Caco-2 (cell line): Measurements from ENCODE around the gene ABCA13. TPM values are rescaled to one million over a fixed set of nuclear protein-coding genes. Genes with fewer than 3 reads are reported as not detected.

Experiments used
- BruUV-seq: library from RNA; stranded (reverse); fragments of 400-500 nt; replicated peaks from 2 replicates; lab custom pipeline; 2021; lab: Mats Ljungman, UMichigan
- CTCF ChIA-PET: fragments of 300-600 bp; sonication (Branson Sonifier 250); formaldehyde crosslinking; loops from one replicate; lab custom pipeline; 2022; ENCODE audit warnings: antibody characterized with exemption; lab: Charles Lee
- POLR2A ChIA-PET: fragments of 300-600 bp; sonication (Branson Sonifier 250); formaldehyde crosslinking; loops from one replicate; lab custom pipeline; 2022; ENCODE audit warnings: antibody characterized with exemption; lab: Charles Lee
- DNase-seq, 2 experiments: peaks; one replicate each; pipeline versions ENCODE4 v3.0.0 to v3.0.0-alpha.2; 2020 to 2022
- H3K27me3 ChIP-seq: replicated peaks from 2 replicates; pipeline ENCODE4 v1.6.0; 2011; ENCODE audit warnings: low read length; ENCODE audit not compliant: control insufficient read depth, insufficient read depth
- H3K36me3 ChIP-seq: 2 replicates; pipeline ENCODE4 v1.5.1; 2011; ENCODE audit warnings: low read length; ENCODE audit not compliant: control insufficient read depth, insufficient read depth
- H3K4me1 ChIP-seq: fragments of 250-450 bp; sonication (Bioruptor Pico); 2 replicates; pipeline ENCODE4 v1.5.1; 2020; ENCODE audit warnings: mild to moderate bottlenecking
- H3K4me3 ChIP-seq: 2 replicates; pipeline ENCODE4 v1.5.1; 2011; ENCODE audit warnings: low read depth, mild to moderate bottlenecking, control low read depth, low read length
- H3K9me3 ChIP-seq: fragments of 250-450 bp; sonication (Bioruptor Pico); 2 replicates; pipeline ENCODE4 v1.5.1; 2020; ENCODE audit warnings: mild to moderate bottlenecking, moderate library complexity
- H3K27ac Mint-ChIP-seq: one replicate; pipeline ENCODE4 v1.8.0; 2022; ENCODE audit warnings: mixed read lengths; ENCODE audit not compliant: unreplicated experiment
- H3K27me3 Mint-ChIP-seq: one replicate; pipeline ENCODE4 v1.8.0; 2022; ENCODE audit warnings: mixed read lengths; ENCODE audit not compliant: insufficient read depth, unreplicated experiment
- H3K36me3 Mint-ChIP-seq: one replicate; pipeline ENCODE4 v1.8.0; 2022; ENCODE audit warnings: mild to moderate bottlenecking, mixed read lengths; ENCODE audit not compliant: insufficient read depth, unreplicated experiment
- H3K4me1 Mint-ChIP-seq: one replicate; pipeline ENCODE4 v1.8.0; 2022; ENCODE audit warnings: low read depth, mixed read lengths; ENCODE audit not compliant: unreplicated experiment
- H3K4me3 Mint-ChIP-seq: one replicate; pipeline ENCODE4 v1.8.0; 2022; ENCODE audit warnings: mild to moderate bottlenecking, moderate library complexity, mixed read lengths; ENCODE audit not compliant: unreplicated experiment
- H3K9me3 Mint-ChIP-seq: one replicate; pipeline ENCODE4 v1.8.0; 2022; ENCODE audit warnings: mixed read lengths; ENCODE audit not compliant: unreplicated experiment
- intact Hi-C: fragments of 100-400 bp; cut with micrococcal nuclease; formaldehyde crosslinking; loops from one replicate; pipeline ENCODE4 v1.10.0; 2022; ENCODE audit not compliant: unreplicated experiment
- total RNA-seq: library from RNA; stranded (reverse); gene quantifications from 2 replicates; pipeline ENCODE4 v1.2.3, GENCODE V29; 2022
- TF ChIP-seq, protein P1 (sequence below), 2 experiments: fragments of 200-600 bp in 1 of 2; IDR thresholded peaks; 1 replicate in 1 of 2; 2 replicates in 1 of 2; pipeline versions ENCODE4 v1.5.1 to v1.8.0; 2011 to 2022; ENCODE audit warnings: antibody characterized with exemption in 1 of 2, control low read depth in 1 of 2, inconsistent platforms in 1 of 2, low read depth in 1 of 2, low read length in 1 of 2, mild to moderate bottlenecking in 1 of 2, moderate library complexity in 1 of 2; ENCODE audit not compliant: insufficient read depth in 1 of 2, severe bottlenecking in 1 of 2, unreplicated experiment in 1 of 2

Gene ABCA13
- total RNA-seq, 1 experiment from 2014 or later, result 0.07 TPM

DNA sequence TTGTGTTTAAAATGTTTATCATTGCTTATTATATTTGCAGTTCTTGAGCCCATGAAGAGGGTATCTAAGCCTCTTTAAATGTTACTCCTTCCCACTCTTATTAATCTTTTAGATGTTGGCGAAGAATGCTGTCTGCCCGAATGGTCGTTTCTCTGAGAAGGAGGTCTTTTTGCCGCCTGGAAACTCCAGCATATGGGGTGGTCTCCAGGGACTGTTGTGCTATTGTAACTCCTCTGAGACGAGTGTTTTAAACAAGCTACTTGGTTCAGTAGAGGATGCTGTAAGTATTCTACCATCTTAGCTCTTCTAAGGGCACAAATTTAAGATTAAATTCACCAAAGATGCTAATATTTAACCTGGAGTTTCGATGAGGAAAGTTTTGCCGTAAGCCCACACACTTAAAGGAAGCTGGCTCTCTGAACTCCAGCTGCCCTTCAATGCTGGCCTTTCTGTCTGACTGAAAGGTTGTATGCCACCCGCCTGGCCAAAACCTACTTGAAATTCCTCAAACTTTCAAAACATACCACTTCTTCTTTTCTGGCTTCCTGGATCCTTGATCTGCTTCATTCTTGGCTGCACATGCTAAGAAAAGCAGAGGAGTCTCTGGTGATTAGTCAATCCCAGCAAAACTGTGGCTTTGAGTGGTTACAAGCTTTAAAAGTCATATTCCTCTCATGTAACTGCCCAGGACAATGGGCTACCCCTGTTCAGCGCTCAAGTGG lies 74.7 kb downstream of the ABCA13 start:
- no peaks in the 10 kb centered on the region for H3K9me3 ChIP-seq
- no peaks in the 10 kb centered on the region for H3K9me3 Mint-ChIP-seq
- H3K36me3 Mint-ChIP-seq, result no peaks in the 10 kb centered on the region
- no peak for DNase-seq
- intact Hi-C loops, result no loop called here
- no peaks in the 10 kb centered on the region for H3K36me3 ChIP-seq
- ChIA-PET POLR2A (no interaction called here), CTCF (no interaction called here)
- H3K27me3 ChIP-seq, result peaks cover 1% of the 10 kb centered on the region; the same call in 1 of the 2 replicates
- H3K4me1 Mint-ChIP-seq, result no peaks in the 10 kb centered on the region
- TF ChIP-seq, protein P1, sequence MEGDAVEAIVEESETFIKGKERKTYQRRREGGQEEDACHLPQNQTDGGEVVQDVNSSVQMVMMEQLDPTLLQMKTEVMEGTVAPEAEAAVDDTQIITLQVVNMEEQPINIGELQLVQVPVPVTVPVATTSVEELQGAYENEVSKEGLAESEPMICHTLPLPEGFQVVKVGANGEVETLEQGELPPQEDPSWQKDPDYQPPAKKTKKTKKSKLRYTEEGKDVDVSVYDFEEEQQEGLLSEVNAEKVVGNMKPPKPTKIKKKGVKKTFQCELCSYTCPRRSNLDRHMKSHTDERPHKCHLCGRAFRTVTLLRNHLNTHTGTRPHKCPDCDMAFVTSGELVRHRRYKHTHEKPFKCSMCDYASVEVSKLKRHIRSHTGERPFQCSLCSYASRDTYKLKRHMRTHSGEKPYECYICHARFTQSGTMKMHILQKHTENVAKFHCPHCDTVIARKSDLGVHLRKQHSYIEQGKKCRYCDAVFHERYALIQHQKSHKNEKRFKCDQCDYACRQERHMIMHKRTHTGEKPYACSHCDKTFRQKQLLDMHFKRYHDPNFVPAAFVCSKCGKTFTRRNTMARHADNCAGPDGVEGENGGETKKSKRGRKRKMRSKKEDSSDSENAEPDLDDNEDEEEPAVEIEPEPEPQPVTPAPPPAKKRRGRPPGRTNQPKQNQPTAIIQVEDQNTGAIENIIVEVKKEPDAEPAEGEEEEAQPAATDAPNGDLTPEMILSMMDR (IDR thresholded peaks at IDR 0.05; ENCODE audit: insufficient read depth in 1 of 2, low read depth in 1 of 2, low read length in 1 of 2, severe bottlenecking in 1 of 2, unreplicated experiment in 1 of 2), result no peak
- no peak overlapping the region for H3K4me3 ChIP-seq
- no TSS peak for BruUV-seq
- no peak overlapping the region for H3K4me3 Mint-ChIP-seq
- no peaks in the 10 kb centered on the region for H3K4me1 ChIP-seq
- no peak overlapping the region for H3K27ac Mint-ChIP-seq
- H3K27me3 Mint-ChIP-seq, result peaks cover 20% of the 10 kb centered on the region

DNA sequence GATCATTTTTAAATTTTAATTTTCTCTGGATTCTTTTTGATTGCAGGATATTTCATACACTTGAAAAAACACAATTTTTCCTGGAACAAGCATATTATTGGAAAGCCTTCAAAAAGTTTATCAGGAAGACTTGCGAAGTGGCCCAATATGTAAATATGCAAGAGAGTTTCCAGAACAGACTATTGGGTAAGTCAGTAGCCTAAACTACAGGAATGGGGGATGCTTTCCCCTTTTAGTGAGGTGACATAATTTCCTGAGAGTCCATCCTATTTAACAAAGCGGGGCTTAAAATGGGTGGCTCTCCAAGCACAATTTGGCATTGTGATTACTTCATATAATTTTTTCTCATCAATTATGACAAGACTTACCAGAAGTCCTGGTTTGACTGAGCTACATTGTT lies 77.9 kb downstream of the ABCA13 start:
- no TSS peak for BruUV-seq
- H3K27me3 Mint-ChIP-seq, result peaks cover 9% of the 10 kb centered on the region
- H3K9me3 Mint-ChIP-seq, result no peaks in the 10 kb centered on the region
- H3K9me3 ChIP-seq, result no peaks in the 10 kb centered on the region
- H3K4me3 ChIP-seq, result no peak overlapping the region
- peaks cover 1% of the 10 kb centered on the region; the same call in 1 of the 2 replicates for H3K27me3 ChIP-seq
- CTCF ChIA-PET, result no interaction called here
- no peaks in the 10 kb centered on the region for H3K36me3 Mint-ChIP-seq
- TF ChIP-seq, protein P1 (IDR thresholded peaks at IDR 0.05; ENCODE audit: insufficient read depth in 1 of 2, low read depth in 1 of 2, low read length in 1 of 2, severe bottlenecking in 1 of 2, unreplicated experiment in 1 of 2), result no peak
- intact Hi-C loops, result no loop called here
- H3K4me1 Mint-ChIP-seq, result no peaks in the 10 kb centered on the region
- DNase-seq, result no peak
- H3K4me1 ChIP-seq, result no peaks in the 10 kb centered on the region
- no peaks in the 10 kb centered on the region for H3K36me3 ChIP-seq
- no peak overlapping the region for H3K4me3 Mint-ChIP-seq
- no peak overlapping the region for H3K27ac Mint-ChIP-seq
- POLR2A ChIA-PET, result no interaction called here

DNA sequence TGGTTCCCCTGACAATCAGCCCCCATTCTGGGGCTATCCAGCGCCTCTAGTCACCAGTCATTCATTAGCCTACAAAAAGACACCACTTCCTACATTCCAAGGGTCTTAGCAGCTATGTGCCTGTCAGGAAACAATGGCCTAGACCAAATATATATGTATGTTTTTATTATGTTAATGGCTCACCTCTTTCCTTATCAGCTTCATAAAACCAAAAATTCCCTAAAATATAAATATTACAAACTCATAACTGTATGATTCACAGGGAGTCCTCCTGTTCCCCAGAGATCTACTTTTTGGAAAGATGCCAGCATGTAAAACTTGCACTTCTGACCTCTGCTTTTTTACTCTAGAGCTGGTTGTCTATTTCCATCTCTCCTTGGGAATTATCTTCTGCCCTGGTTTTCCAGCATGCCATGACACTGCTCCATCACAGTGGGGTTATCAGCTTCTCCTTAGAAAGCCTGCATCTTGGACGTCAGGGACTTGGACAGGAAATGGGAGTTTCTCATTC lies 79.2 kb downstream of the ABCA13 start:
- no peaks in the 10 kb centered on the region for H3K4me1 Mint-ChIP-seq
- H3K27ac Mint-ChIP-seq, result no peak overlapping the region
- H3K4me3 Mint-ChIP-seq, result no peak overlapping the region

More for the DNA sequence above, 79.2 kb downstream of the ABCA13 start:
- peaks cover 1% of the 10 kb centered on the region; the same call in 1 of the 2 replicates for H3K27me3 ChIP-seq
- H3K4me3 ChIP-seq, result no peak overlapping the region
- CTCF ChIA-PET, result no interaction called here
- no peaks in the 10 kb centered on the region for H3K4me1 ChIP-seq
- H3K9me3 ChIP-seq, result no peaks in the 10 kb centered on the region
- TF ChIP-seq, protein P1 (IDR thresholded peaks at IDR 0.05; ENCODE audit: insufficient read depth in 1 of 2, low read depth in 1 of 2, low read length in 1 of 2, severe bottlenecking in 1 of 2, unreplicated experiment in 1 of 2), result no peak
- POLR2A ChIA-PET, result no interaction called here
- no TSS peak for BruUV-seq
- no peak for DNase-seq
- Mint-ChIP-seq H3K27me3 (peaks cover 9% of the 10 kb centered on the region), H3K36me3 (no peaks in the 10 kb centered on the region), H3K9me3 (no peaks in the 10 kb centered on the region)
- intact Hi-C loops, result no loop called here
- H3K36me3 ChIP-seq, result no peaks in the 10 kb centered on the region
